AG04450 (cell line): Measurements from ENCODE around the gene MAD2L1. TPM values are rescaled to one million over a fixed set of nuclear protein-coding genes. Genes with fewer than 3 reads are reported as not detected.

Experiments
- CTCF ChIA-PET: fragments of 300-600, 350-600 bp; formaldehyde crosslinking; extraction: SDS; loops from one replicate; lab custom pipeline; 2022; ENCODE audit warnings: antibody characterized with exemption, inconsistent platforms; lab: Charles Lee
- POLR2A ChIA-PET: fragments of 350-600 bp; formaldehyde crosslinking; extraction: SDS; loops from one replicate; lab custom pipeline; 2021; ENCODE audit warnings: antibody characterized with exemption, inconsistent platforms; lab: Yijun Ruan, JAX
- DNase-seq: peaks from one replicate; pipeline ENCODE4 v3.0.0-alpha.2; 2011; ENCODE audit warnings: low read depth, low spot score
- H3K27ac ChIP-seq: one replicate; pipeline ENCODE4 v1.5.1; 2012; ENCODE audit warnings: low read depth, low read length, control low read depth
- H3K27me3 ChIP-seq: one replicate; pipeline ENCODE4 v1.6.0; 2012; ENCODE audit warnings: low read length; ENCODE audit not compliant: control insufficient read depth, insufficient read depth
- H3K4me3 ChIP-seq: 2 replicates; pipeline ENCODE4 v1.5.1; 2011; ENCODE audit warnings: mild to moderate bottlenecking, low read depth, low read length, control low read depth
- H3K9me3 ChIP-seq: 2 replicates; pipeline ENCODE4 v1.5.1; 2012; ENCODE audit warnings: low read length; ENCODE audit not compliant: control insufficient read depth, insufficient read depth
- CTCF ChIP-seq: IDR thresholded peaks from 2 replicates; pipeline ENCODE4 v1.5.1; 2011; ENCODE audit warnings: low read depth, low read length, control low read depth, inconsistent platforms
- polyA plus RNA-seq: library from polyadenylated mRNA; depleted of rRNA; stranded (reverse); fragments of >200 nt; gene quantifications from 2 replicates; pipeline ENCODE4 v1.2.3, GENCODE V29; 2011

Gene MAD2L1
- polyA plus RNA-seq, 1 experiment: 18.6 TPM

DNA sequence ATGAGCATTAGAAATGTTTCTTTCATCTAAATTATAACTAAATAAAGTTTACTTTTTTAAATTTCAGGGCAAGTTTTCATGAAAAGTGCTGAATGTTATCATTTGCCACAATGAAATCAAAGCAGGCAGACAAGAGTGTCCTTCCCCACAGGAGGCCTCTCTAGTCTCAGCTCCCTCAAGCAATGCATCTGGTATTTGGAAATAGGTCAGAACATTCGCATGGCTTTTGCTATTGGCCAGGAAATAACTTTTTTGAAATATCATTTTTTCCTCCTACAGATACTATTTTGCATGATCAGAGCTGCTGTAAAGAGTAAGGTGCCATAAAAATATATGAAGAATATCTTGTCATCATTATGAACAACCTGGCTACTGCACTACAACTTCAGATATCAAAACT, 41.1 kb downstream of the MAD2L1 start:
- Histone ChIP-seq H3K9me3 (no peaks in the 10 kb centered on the region), H3K27me3 (no peaks in the 10 kb centered on the region), H3K27ac (no peak overlapping the region), H3K4me3 (no peak overlapping the region)
- ChIA-PET POLR2A (no interaction called here), CTCF (interaction anchor here (1.1 kb wide), 1 partner anchor 9 kb away, joined by 3 read pairs; no protein-coding TSS in a partner anchor)
- DNase-seq: no peak
- no peak for TF ChIP-seq CTCF

DNA sequence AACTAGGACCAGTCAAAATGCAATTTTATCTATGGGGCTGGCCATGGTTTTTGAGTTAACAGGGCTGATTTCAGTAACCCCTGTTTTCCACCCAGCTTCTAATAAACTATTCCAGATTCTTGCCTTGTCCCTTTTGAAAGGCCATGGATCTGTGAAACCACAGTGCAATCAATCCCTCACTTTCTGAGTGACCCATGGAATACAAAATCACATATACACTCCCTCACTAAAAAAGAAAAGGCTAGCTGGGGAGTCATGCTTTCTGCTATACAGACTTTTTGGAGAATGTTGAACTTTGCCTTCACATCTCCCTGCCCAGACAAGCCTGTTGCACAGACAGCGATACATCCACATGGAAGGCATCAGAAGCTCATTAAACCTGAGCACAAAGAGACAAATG, 47.9 kb downstream of the MAD2L1 start:
- Histone ChIP-seq H3K27me3 (no peaks in the 10 kb centered on the region), H3K4me3 (no peak overlapping the region), H3K9me3 (no peaks in the 10 kb centered on the region), H3K27ac (no peak overlapping the region)
- ChIA-PET POLR2A (no interaction called here), CTCF (no interaction called here)
- no peak for TF ChIP-seq CTCF
- no peak for DNase-seq

- ChIA-PET POLR2A (no interaction called here), CTCF (no interaction called here)
- no peak overlapping the region for H3K4me3 ChIP-seq
- DNase-seq: no peak
- H3K27ac ChIP-seq: no peak overlapping the region
- no peaks in the 10 kb centered on the region for H3K9me3 ChIP-seq
- no peak for TF ChIP-seq CTCF
- no peaks in the 10 kb centered on the region for H3K27me3 ChIP-seq
Measured at GRCh38 chr4:120017939-120018692, 48.5 kb downstream of the MAD2L1 start.

DNA sequence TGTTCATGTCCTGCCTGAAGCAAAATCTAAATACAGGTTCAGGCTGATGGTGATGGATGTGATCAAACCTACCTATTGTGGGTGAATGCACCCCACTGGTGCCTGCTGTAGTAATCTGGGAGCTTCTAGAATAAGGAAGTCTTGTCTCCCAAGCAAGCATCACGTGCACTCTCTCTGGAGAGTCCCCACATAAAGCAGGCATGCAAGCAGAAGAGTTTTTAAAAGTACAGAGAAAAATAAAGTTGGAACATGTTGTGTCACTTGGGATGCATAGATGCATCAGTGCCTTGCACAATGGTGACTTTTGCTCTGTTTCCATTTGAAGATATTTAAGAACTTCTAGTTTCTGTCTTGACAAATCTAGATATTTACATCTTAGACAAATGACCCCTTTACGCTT, 54.9 kb downstream of the MAD2L1 start:
- Histone ChIP-seq H3K27ac (no peak overlapping the region), H3K9me3 (no peaks in the 10 kb centered on the region), H3K27me3 (no peaks in the 10 kb centered on the region), H3K4me3 (no peak overlapping the region)
- DNase-seq: no peak
- POLR2A ChIA-PET: no interaction called here
- no peak for TF ChIP-seq CTCF
- CTCF ChIA-PET: no interaction called here

DNA sequence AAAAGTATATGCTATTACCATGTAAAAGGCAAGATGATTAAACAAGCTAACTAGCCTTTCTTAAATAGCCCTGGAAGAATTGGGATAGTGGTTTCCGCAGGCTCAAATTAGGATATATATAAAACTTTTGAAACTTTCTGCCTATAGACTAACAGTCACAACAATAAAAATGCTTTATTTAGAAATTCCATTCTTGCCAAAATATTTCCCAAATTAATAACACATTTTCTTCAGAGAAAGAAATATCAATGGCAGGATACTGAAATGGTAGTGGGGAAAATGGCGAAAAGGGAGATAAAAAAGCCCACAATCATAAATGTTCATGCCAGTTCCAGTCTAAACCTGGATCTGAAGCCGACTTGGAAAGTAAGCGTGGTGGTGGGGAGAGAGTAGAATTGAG, 56.0 kb downstream of the MAD2L1 start:
- no peaks in the 10 kb centered on the region for H3K9me3 ChIP-seq
- ChIA-PET POLR2A (no interaction called here), CTCF (interaction anchor here (1.1 to 2.2 kb wide), 4 partner anchors 12 to 382 kb away, joined by 3 to 10 read pairs (median 6); partner anchors contain the start of gene PDE5A)
- H3K4me3 ChIP-seq: no peak overlapping the region
- no peak for TF ChIP-seq CTCF
- no peak for DNase-seq
- H3K27ac ChIP-seq: no peak overlapping the region
- no peaks in the 10 kb centered on the region for H3K27me3 ChIP-seq
